Right lobe of liver (tissue), 4 donors: ENCODE results near the gene PRMT7.

ENCODE experiments used
- POLR2A ChIP-seq: fragments of 450-650 bp; IDR thresholded peaks from one replicate; pipeline ENCODE4 v1.6.1; 2017; ENCODE audit warnings: antibody characterized with exemption, mild to moderate bottlenecking
- TF ChIP-seq, protein P1 (sequence below), 4 donors: fragments of 200-600 bp in 3 of 4; fragments of 450-650 bp in 1 of 4; IDR thresholded peaks; one replicate each; pipeline versions ENCODE4 v1.5.1 to v1.8.0; 2016 to 2022; ENCODE audit warnings: antibody characterized with exemption in 4 of 4, mild to moderate bottlenecking in 2 of 4
- donor health status: DM: no; HTN: no; CAD: no.
- donor health status: DM: no; HTN: no; CAD: no.
- donor health status: DM: no; HTN: yes; CAD: no.

DNA sequence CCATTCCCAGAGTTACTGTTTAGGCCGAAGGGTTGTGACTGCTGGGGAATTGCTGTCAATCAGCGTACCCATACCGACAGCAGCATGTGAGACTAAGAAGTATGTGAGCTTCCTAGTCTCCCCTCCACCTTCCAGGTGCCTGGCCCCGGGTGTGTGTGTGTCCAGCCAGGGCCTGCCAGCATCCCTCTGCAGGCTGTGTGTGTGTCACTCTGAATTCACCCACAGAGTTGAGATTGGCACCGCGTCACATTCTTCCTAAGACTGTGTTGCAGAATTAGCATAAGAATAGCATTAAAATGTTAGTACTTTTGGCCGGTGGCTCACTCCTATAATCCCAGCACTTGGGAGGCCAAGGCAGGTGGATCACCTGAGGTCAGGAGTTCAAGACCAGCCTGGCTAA is 31.8 kb downstream of the PRMT7 start:
- TF ChIP-seq, protein P1, sequence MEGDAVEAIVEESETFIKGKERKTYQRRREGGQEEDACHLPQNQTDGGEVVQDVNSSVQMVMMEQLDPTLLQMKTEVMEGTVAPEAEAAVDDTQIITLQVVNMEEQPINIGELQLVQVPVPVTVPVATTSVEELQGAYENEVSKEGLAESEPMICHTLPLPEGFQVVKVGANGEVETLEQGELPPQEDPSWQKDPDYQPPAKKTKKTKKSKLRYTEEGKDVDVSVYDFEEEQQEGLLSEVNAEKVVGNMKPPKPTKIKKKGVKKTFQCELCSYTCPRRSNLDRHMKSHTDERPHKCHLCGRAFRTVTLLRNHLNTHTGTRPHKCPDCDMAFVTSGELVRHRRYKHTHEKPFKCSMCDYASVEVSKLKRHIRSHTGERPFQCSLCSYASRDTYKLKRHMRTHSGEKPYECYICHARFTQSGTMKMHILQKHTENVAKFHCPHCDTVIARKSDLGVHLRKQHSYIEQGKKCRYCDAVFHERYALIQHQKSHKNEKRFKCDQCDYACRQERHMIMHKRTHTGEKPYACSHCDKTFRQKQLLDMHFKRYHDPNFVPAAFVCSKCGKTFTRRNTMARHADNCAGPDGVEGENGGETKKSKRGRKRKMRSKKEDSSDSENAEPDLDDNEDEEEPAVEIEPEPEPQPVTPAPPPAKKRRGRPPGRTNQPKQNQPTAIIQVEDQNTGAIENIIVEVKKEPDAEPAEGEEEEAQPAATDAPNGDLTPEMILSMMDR (IDR thresholded peaks at IDR 0.05), result no peak
- TF ChIP-seq POLR2A, result no peak
